Spleen (tissue), 7 donors: Measurements from ENCODE around the gene EVC2.

Experiments
- POLR2A ChIP-seq, 3 donors: fragments of 450-650 bp; IDR thresholded peaks; one replicate each; pipeline ENCODE4 v1.5.1; 2017; ENCODE audit warnings: antibody characterized with exemption in 3 of 3, mild to moderate bottlenecking in 1 of 3
- POLR2AphosphoS5 ChIP-seq, 3 donors: sonication (generic); formaldehyde crosslinking; IDR thresholded peaks; one replicate each; pipeline ENCODE4 v1.5.1; 2017; ENCODE audit warnings: antibody characterized with exemption in 3 of 3
- TF ChIP-seq, protein P1 (sequence below), 11 experiments: fragments of 200-600 bp in 7 of 11; fragments of 450-650 bp in 4 of 11; sonication (generic) in 4 of 11; IDR thresholded peaks in 8 of 11; conservative IDR thresholded peaks in 3 of 11; 1 replicate in 7 of 11; 2 replicates in 4 of 11; pipeline versions ENCODE4 v1.4.0 to v1.8.0; 2016 to 2021; ENCODE audit warnings: antibody characterized with exemption in 11 of 11, inconsistent platforms in 4 of 11, mild to moderate bottlenecking in 1 of 11
- donor health status: DM: no; HTN: no; CAD: no; lungs with moderate emphysema.
- donor health status: DM: no; HTN: no; CAD: no.
- donor health status: DM: no; HTN: no; CAD: no.

GRCh38 chr4:5720157-5720850 lies 11.9 kb upstream of the EVC2 start:
- TF ChIP-seq, protein P1, sequence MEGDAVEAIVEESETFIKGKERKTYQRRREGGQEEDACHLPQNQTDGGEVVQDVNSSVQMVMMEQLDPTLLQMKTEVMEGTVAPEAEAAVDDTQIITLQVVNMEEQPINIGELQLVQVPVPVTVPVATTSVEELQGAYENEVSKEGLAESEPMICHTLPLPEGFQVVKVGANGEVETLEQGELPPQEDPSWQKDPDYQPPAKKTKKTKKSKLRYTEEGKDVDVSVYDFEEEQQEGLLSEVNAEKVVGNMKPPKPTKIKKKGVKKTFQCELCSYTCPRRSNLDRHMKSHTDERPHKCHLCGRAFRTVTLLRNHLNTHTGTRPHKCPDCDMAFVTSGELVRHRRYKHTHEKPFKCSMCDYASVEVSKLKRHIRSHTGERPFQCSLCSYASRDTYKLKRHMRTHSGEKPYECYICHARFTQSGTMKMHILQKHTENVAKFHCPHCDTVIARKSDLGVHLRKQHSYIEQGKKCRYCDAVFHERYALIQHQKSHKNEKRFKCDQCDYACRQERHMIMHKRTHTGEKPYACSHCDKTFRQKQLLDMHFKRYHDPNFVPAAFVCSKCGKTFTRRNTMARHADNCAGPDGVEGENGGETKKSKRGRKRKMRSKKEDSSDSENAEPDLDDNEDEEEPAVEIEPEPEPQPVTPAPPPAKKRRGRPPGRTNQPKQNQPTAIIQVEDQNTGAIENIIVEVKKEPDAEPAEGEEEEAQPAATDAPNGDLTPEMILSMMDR (IDR thresholded peaks at IDR 0.05 in 8 of 11, conservative IDR thresholded peaks at IDR 0.05 in 3 of 11) = no peak
- TF ChIP-seq POLR2AphosphoS5 (IDR thresholded peaks at IDR 0.05) = no peak
- TF ChIP-seq POLR2A (IDR thresholded peaks at IDR 0.05) = no peak
